Kidney epithelial cell (primary cell): Measurements from ENCODE around the gene ATP6V1G1. TPM values are rescaled to one million over a fixed set of nuclear protein-coding genes. Genes with fewer than 3 reads are reported as not detected.

Source experiments
- DNase-seq: peaks from one replicate; pipeline ENCODE4 v3.0.0-alpha.2; 2010; ENCODE audit warnings: low read depth
- H3K27me3 ChIP-seq: 2 replicates; pipeline ENCODE4 v1.6.0; 2011; ENCODE audit warnings: low read length; ENCODE audit not compliant: control insufficient read depth, insufficient read depth
- H3K36me3 ChIP-seq: 2 replicates; pipeline ENCODE4 v1.5.1; 2011; ENCODE audit warnings: low read length; ENCODE audit not compliant: control insufficient read depth, insufficient read depth
- H3K4me3 ChIP-seq: 2 replicates; pipeline ENCODE4 v1.5.1; 2011; ENCODE audit warnings: low read depth, mild to moderate bottlenecking, control low read depth, low read length
- total RNA-seq: library from RNA; depleted of rRNA; stranded (reverse); fragments of >200 nt; gene quantifications from 2 replicates; pipeline ENCODE4 v1.2.3, GENCODE V29; 2015
- TF ChIP-seq, protein P1 (sequence below): IDR thresholded peaks from 2 replicates; pipeline ENCODE4 v1.5.1; 2011; ENCODE audit warnings: mild to moderate bottlenecking, moderate library complexity, low read length, control low read depth, inconsistent platforms; ENCODE audit not compliant: insufficient read depth, poor library complexity, severe bottlenecking

ATP6V1G1 gene
- total RNA-seq, 1 donor from 2014 or later = 392 TPM

- no peak overlapping the region for H3K4me3 ChIP-seq
- TF ChIP-seq, protein P1, sequence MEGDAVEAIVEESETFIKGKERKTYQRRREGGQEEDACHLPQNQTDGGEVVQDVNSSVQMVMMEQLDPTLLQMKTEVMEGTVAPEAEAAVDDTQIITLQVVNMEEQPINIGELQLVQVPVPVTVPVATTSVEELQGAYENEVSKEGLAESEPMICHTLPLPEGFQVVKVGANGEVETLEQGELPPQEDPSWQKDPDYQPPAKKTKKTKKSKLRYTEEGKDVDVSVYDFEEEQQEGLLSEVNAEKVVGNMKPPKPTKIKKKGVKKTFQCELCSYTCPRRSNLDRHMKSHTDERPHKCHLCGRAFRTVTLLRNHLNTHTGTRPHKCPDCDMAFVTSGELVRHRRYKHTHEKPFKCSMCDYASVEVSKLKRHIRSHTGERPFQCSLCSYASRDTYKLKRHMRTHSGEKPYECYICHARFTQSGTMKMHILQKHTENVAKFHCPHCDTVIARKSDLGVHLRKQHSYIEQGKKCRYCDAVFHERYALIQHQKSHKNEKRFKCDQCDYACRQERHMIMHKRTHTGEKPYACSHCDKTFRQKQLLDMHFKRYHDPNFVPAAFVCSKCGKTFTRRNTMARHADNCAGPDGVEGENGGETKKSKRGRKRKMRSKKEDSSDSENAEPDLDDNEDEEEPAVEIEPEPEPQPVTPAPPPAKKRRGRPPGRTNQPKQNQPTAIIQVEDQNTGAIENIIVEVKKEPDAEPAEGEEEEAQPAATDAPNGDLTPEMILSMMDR = no peak
- no peaks in the 10 kb centered on the region for H3K27me3 ChIP-seq
- no peak for DNase-seq
- H3K36me3 ChIP-seq = no peaks in the 10 kb centered on the region
Measured at GRCh38 chr9:114558027-114558675, 29.4 kb upstream of the ATP6V1G1 start.

DNA sequence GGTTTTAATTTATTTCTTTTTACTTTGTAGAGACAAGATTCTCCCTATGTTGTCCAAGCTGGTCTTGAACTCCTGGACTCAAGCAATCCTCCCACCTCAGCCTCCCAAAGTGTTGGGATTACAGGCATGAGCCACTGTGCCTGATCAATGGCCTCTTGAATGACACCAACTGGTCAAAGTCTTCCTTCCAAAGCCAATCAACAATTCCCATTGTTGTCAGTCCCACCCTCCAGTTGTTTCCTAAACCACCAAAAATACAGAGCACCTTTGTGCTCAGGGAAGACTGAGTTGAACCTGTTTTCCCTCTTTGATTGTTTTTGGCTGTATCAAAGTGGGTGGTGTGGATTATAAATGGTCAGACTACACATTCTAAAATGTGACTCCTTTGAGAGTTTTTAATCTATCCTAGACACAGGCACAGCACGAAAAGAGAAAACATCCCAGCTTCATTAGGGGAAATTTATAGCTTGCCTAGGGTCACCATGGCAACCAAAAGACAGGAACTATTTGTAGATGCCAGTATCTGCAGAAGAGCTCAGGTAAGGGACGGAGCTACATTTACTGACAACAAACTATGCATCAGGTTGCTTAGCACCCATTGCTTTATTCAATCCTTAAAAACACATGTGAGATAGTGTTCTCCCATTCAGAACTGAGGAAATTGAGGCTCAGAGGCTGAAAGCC lies 27.6 kb upstream of the ATP6V1G1 start:
- DNase-seq = no peak
- Histone ChIP-seq H3K4me3 (no peak overlapping the region), H3K36me3 (no peaks in the 10 kb centered on the region), H3K27me3 (no peaks in the 10 kb centered on the region)
- TF ChIP-seq, protein P1 = no peak

DNA sequence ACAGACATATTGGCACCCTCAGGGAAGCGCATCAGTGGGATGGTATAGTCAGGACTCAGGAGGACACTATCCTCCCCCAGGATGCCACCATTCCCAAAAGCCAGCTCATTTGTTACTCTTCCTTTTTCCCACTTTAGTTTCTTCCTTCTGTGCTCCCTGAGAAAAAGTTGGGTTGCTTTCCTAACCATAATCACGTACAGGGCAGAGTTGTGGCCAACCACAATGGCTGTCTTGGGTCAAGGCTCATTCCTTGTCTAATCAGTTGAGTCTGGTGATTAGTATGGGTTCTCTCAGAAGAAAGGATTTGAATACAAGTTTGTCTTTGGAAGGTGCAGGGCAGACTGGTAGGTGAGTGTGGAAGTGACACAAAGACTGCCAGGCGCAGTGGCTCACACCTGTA lies 26.6 kb upstream of the ATP6V1G1 start:
- no peak for DNase-seq
- TF ChIP-seq, protein P1 = no peak
- no peaks in the 10 kb centered on the region for H3K36me3 ChIP-seq
- H3K27me3 ChIP-seq = no peaks in the 10 kb centered on the region
- no peak overlapping the region for H3K4me3 ChIP-seq

DNA sequence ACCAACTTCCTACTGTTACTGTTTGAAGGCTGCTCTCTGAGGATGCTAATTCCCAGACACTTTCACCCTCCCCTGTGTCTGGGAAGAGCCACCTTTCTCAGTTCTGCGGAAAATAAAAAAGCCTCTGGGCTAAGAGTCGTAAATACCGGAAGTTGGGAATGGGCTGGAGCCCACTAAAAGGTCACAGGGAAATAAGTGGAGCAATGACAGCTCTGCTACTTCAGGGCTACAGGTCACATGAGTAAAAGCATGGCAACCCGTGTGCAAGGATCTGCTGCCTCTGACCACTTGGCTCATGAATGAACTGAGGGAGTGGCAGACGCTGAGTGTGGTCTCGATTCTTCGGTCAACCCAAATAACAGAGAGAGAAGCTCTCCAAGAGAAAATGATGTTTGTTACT lies 25.8 kb upstream of the ATP6V1G1 start:
- Histone ChIP-seq H3K36me3 (no peaks in the 10 kb centered on the region), H3K4me3 (no peak overlapping the region), H3K27me3 (no peaks in the 10 kb centered on the region)
- no peak for DNase-seq
- TF ChIP-seq, protein P1 = no peak

- DNase-seq = no peak
- Histone ChIP-seq H3K27me3 (no peaks in the 10 kb centered on the region), H3K4me3 (no peak overlapping the region), H3K36me3 (no peaks in the 10 kb centered on the region)
- TF ChIP-seq, protein P1 = no peak
Measured at GRCh38 chr9:114565204-114565603, 22.4 kb upstream of the ATP6V1G1 start.

DNA sequence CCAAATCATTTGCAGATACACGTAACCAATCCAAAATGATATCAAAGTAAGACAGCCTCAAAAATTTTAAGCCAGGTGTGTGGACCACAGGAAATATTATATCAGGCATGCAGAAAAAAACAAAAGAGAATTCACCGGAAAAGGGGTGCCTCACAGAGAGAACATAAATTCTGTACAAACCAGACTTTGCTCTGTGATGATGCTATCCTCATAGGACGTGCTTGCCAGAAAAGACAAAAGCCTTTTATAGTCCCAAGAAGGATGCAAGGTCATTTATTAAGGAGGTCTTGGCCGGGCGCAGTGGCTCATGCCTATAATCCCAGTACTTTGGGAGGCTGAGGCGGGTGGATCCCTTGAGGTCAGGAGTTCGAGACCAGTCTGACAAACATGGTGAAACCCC lies 16.8 kb upstream of the ATP6V1G1 start:
- Histone ChIP-seq H3K27me3 (no peaks in the 10 kb centered on the region), H3K36me3 (no peaks in the 10 kb centered on the region), H3K4me3 (no peak overlapping the region)
- no peak for DNase-seq
- TF ChIP-seq, protein P1 = no peak
